Measurements from ENCODE around the gene ADGRD1. TPM values are rescaled to one million over a fixed set of nuclear protein-coding genes. Genes with fewer than 3 reads are reported as not detected.

The ADGRD1 gene
- total and polyA plus RNA-seq, 2 of the 8 experiments (the other 6 are each of a cell fraction or from before 2014, with no cell fraction given), result 0.36 to 0.48 TPM

DNA sequence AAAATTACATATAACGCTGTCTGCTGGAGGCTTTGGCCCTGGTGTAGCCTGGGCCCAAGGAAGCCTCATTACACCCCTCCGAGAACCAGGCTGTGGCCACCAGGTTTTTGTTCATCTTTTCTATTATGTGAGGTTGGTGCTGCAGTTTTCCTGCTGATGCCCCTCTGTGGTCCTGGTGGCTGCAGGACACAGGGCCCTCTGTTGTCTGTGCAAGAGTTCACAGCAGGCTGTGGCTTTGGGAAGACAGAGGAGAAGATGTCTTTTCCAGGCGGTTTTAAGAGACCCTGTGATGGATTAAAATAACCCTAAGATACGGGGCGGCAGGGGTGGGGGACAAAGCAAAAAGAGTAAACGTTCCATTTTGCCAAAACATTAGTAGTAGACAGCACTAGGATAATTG is 121.5 kb downstream of the ADGRD1 start (continued):
- TF ChIP-seq, protein P1, sequence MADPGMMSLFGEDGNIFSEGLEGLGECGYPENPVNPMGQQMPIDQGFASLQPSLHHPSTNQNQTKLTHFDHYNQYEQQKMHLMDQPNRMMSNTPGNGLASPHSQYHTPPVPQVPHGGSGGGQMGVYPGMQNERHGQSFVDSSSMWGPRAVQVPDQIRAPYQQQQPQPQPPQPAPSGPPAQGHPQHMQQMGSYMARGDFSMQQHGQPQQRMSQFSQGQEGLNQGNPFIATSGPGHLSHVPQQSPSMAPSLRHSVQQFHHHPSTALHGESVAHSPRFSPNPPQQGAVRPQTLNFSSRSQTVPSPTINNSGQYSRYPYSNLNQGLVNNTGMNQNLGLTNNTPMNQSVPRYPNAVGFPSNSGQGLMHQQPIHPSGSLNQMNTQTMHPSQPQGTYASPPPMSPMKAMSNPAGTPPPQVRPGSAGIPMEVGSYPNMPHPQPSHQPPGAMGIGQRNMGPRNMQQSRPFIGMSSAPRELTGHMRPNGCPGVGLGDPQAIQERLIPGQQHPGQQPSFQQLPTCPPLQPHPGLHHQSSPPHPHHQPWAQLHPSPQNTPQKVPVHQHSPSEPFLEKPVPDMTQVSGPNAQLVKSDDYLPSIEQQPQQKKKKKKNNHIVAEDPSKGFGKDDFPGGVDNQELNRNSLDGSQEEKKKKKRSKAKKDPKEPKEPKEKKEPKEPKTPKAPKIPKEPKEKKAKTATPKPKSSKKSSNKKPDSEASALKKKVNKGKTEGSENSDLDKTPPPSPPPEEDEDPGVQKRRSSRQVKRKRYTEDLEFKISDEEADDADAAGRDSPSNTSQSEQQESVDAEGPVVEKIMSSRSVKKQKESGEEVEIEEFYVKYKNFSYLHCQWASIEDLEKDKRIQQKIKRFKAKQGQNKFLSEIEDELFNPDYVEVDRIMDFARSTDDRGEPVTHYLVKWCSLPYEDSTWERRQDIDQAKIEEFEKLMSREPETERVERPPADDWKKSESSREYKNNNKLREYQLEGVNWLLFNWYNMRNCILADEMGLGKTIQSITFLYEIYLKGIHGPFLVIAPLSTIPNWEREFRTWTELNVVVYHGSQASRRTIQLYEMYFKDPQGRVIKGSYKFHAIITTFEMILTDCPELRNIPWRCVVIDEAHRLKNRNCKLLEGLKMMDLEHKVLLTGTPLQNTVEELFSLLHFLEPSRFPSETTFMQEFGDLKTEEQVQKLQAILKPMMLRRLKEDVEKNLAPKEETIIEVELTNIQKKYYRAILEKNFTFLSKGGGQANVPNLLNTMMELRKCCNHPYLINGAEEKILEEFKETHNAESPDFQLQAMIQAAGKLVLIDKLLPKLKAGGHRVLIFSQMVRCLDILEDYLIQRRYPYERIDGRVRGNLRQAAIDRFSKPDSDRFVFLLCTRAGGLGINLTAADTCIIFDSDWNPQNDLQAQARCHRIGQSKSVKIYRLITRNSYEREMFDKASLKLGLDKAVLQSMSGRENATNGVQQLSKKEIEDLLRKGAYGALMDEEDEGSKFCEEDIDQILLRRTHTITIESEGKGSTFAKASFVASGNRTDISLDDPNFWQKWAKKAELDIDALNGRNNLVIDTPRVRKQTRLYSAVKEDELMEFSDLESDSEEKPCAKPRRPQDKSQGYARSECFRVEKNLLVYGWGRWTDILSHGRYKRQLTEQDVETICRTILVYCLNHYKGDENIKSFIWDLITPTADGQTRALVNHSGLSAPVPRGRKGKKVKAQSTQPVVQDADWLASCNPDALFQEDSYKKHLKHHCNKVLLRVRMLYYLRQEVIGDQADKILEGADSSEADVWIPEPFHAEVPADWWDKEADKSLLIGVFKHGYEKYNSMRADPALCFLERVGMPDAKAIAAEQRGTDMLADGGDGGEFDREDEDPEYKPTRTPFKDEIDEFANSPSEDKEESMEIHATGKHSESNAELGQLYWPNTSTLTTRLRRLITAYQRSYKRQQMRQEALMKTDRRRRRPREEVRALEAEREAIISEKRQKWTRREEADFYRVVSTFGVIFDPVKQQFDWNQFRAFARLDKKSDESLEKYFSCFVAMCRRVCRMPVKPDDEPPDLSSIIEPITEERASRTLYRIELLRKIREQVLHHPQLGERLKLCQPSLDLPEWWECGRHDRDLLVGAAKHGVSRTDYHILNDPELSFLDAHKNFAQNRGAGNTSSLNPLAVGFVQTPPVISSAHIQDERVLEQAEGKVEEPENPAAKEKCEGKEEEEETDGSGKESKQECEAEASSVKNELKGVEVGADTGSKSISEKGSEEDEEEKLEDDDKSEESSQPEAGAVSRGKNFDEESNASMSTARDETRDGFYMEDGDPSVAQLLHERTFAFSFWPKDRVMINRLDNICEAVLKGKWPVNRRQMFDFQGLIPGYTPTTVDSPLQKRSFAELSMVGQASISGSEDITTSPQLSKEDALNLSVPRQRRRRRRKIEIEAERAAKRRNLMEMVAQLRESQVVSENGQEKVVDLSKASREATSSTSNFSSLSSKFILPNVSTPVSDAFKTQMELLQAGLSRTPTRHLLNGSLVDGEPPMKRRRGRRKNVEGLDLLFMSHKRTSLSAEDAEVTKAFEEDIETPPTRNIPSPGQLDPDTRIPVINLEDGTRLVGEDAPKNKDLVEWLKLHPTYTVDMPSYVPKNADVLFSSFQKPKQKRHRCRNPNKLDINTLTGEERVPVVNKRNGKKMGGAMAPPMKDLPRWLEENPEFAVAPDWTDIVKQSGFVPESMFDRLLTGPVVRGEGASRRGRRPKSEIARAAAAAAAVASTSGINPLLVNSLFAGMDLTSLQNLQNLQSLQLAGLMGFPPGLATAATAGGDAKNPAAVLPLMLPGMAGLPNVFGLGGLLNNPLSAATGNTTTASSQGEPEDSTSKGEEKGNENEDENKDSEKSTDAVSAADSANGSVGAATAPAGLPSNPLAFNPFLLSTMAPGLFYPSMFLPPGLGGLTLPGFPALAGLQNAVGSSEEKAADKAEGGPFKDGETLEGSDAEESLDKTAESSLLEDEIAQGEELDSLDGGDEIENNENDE (IDR thresholded peaks at IDR 0.05; ENCODE audit: insufficient replicate concordance, low read length), result no peak
- no peak for TF ChIP-seq EGR1 (IDR thresholded peaks at IDR 0.05; ENCODE audit: borderline replicate concordance, low read depth, low read length)
- no peak for TF ChIP-seq RAD21 (IDR thresholded peaks at IDR 0.05 in 1 of 2, conservative IDR thresholded peaks at IDR 0.05 in 1 of 2; ENCODE audit: low read depth in 2 of 2, low read length in 2 of 2)
- TF ChIP-seq GTF2F1 (IDR thresholded peaks at IDR 0.05; ENCODE audit: borderline replicate concordance, low read depth, low read length), result no peak
- TF ChIP-seq CTBP2 (IDR thresholded peaks at IDR 0.05; ENCODE audit: borderline replicate concordance, insufficient read depth, insufficient read length, low read length), result no peak
- TF ChIP-seq, protein P2, sequence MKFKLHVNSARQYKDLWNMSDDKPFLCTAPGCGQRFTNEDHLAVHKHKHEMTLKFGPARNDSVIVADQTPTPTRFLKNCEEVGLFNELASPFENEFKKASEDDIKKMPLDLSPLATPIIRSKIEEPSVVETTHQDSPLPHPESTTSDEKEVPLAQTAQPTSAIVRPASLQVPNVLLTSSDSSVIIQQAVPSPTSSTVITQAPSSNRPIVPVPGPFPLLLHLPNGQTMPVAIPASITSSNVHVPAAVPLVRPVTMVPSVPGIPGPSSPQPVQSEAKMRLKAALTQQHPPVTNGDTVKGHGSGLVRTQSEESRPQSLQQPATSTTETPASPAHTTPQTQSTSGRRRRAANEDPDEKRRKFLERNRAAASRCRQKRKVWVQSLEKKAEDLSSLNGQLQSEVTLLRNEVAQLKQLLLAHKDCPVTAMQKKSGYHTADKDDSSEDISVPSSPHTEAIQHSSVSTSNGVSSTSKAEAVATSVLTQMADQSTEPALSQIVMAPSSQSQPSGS (IDR thresholded peaks at IDR 0.05; ENCODE audit: low read length), result no peak
- TF ChIP-seq NANOG (IDR thresholded peaks at IDR 0.05; ENCODE audit: insufficient read depth, low read depth, low read length, poor library complexity, severe bottlenecking), result no peak
- no peak for TF ChIP-seq TCF12 (IDR thresholded peaks at IDR 0.05; ENCODE audit: low read depth, low read length)
- no peak for TF ChIP-seq ASH2L (IDR thresholded peaks at IDR 0.05; ENCODE audit: low read length)

Measured in H1 (cell line).